ENCODE data around the gene ALG13.
"Not testable (repeated sequence)": the region's sequence is repeated elsewhere in the genome, so short reads cannot be mapped to it uniquely, and the experiment has no call there.

- TF ChIP-seq CTCF (IDR thresholded peaks at IDR 0.05; ENCODE audit: low read depth, low read length); EZH2phosphoT487 (IDR thresholded peaks at IDR 0.05; ENCODE audit: low read depth): not testable (repeated sequence)
These were observed 35.8 kb upstream of the ALG13 start for GRCh38 chrX:111645165-111645564.
